DOHH2 (cell line): ENCODE results near the gene METTL22.

Experiments used
- H3F3A ChIP-seq: fragments of 200-600 bp; sonication (generic), shearing (Covaris generic); 2 replicates; pipeline ENCODE4 v1.6.0; 2016; ENCODE audit warnings: antibody characterized with exemption, mild to moderate bottlenecking; ENCODE audit not compliant: control insufficient read depth, insufficient read depth
- H3K27ac ChIP-seq: fragments of 200-600 bp; sonication (generic); 2 replicates; pipeline ENCODE4 v1.5.1; 2014; ENCODE audit warnings: low read depth, mild to moderate bottlenecking, low read length, moderate library complexity
- H3K27me3 ChIP-seq: fragments of 200-600 bp; sonication (generic); 2 replicates; pipeline ENCODE4 v1.6.1; 2014; ENCODE audit warnings: mild to moderate bottlenecking, low read length, mixed read lengths; ENCODE audit not compliant: control insufficient read depth
- H3K36me3 ChIP-seq: fragments of 200-600 bp; sonication (generic); 2 replicates; pipeline ENCODE4 v1.6.1; 2014; ENCODE audit warnings: mild to moderate bottlenecking, low read length, moderate library complexity, mixed read lengths; ENCODE audit not compliant: control insufficient read depth
- H3K4me1 ChIP-seq: fragments of 200-600 bp; sonication (generic); 2 replicates; pipeline ENCODE4 v1.6.1; 2014; ENCODE audit warnings: mild to moderate bottlenecking, low read length, mixed read lengths; ENCODE audit not compliant: control insufficient read depth
- H3K4me2 ChIP-seq: fragments of 200-600 bp; sonication (generic); 2 replicates; pipeline ENCODE4 v1.6.0; 2014; ENCODE audit warnings: mild to moderate bottlenecking, low read length, moderate library complexity
- H3K4me3 ChIP-seq: fragments of 200-600 bp; sonication (generic); 2 replicates; pipeline ENCODE4 v1.5.1; 2014; ENCODE audit warnings: mild to moderate bottlenecking, low read length, mixed read lengths
- H3K79me2 ChIP-seq: fragments of 200-600 bp; sonication (generic); 2 replicates; pipeline ENCODE4 v1.6.1; 2014; ENCODE audit warnings: mild to moderate bottlenecking, low read length, mixed read lengths; ENCODE audit not compliant: control insufficient read depth
- H3K9me2 ChIP-seq: fragments of 200-600 bp; sonication (generic); replicated peaks from 2 replicates; pipeline ENCODE4 v1.6.1; 2014; ENCODE audit warnings: mild to moderate bottlenecking, low read length, mixed read lengths; ENCODE audit not compliant: control insufficient read depth
- H3K9me3 ChIP-seq: fragments of 200-600 bp; sonication (generic); 2 replicates; pipeline ENCODE4 v1.6.1; 2014; ENCODE audit warnings: antibody characterized with exemption, low read length, mixed read lengths; ENCODE audit not compliant: control insufficient read depth, insufficient read depth
- H4K20me1 ChIP-seq: fragments of 200-600 bp; sonication (generic); 2 replicates; pipeline ENCODE4 v1.6.0; 2014; ENCODE audit warnings: low read depth, mild to moderate bottlenecking, antibody characterized with exemption, low read length, moderate library complexity; ENCODE audit not compliant: control insufficient read depth, insufficient read depth
- CTCF ChIP-seq: fragments of 200-600 bp; sonication (generic); IDR thresholded peaks from one replicate; pipeline ENCODE4 v1.5.1; 2014; ENCODE audit warnings: antibody characterized with exemption, mild to moderate bottlenecking, low read depth, low read length; ENCODE audit not compliant: poor library complexity, severe bottlenecking
- EZH2phosphoT487 ChIP-seq: fragments of 200-600 bp; sonication (generic); IDR thresholded peaks from 2 replicates; pipeline ENCODE4 v1.6.1; 2017; ENCODE audit warnings: borderline replicate concordance, mild to moderate bottlenecking, antibody characterized with exemption, low read length, moderate library complexity, mixed read lengths

METTL22 gene

DNA sequence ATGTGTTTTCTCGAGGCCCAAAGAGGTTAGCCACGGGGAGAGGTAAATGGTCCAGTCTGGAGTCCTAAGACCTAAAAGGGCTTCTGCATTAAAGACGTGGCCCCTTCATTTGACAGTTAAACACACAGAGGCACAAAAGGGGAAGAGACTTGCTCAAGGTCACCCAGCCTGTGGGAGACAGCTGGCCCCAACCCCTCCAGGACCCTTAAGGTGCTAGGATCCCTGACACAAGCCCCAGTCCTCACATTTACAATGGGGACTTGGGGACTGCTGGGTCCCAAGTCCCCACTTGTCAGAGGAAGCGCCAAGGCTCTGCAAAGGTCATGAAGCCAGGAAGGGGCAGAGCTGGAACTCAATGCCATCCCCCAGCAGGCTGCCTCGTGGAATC is 54.7 kb downstream of the METTL22 start:
- Histone ChIP-seq H3F3A (no peaks in the 10 kb centered on the region), H4K20me1 (no peaks in the 10 kb centered on the region), H3K9me2 (no peaks in the 10 kb centered on the region), H3K4me2 (no peak overlapping the region), H3K9me3 (peaks cover 10% of the 10 kb centered on the region), H3K4me1 (peaks cover 25% of the 10 kb centered on the region), H3K79me2 (no peaks in the 10 kb centered on the region), H3K27ac (no peak overlapping the region), H3K27me3 (peaks cover 33% of the 10 kb centered on the region), H3K4me3 (no peak overlapping the region), H3K36me3 (no peaks in the 10 kb centered on the region)
- TF ChIP-seq EZH2phosphoT487, result no peak
- no peak for TF ChIP-seq CTCF

- Histone ChIP-seq H3K4me2 (no peak overlapping the region), H3K9me2 (no peaks in the 10 kb centered on the region), H3K36me3 (no peaks in the 10 kb centered on the region), H3K9me3 (peaks cover 10% of the 10 kb centered on the region), H3K27ac (no peak overlapping the region), H3K4me1 (peaks cover 27% of the 10 kb centered on the region), H3K79me2 (no peaks in the 10 kb centered on the region), H3K27me3 (peaks cover 33% of the 10 kb centered on the region), H3F3A (no peaks in the 10 kb centered on the region), H4K20me1 (no peaks in the 10 kb centered on the region), H3K4me3 (no peak overlapping the region)
- TF ChIP-seq CTCF, result no peak
- TF ChIP-seq EZH2phosphoT487, result no peak
Observed at GRCh38 chr16:8676737-8677375, 55.4 kb downstream of the METTL22 start.

DNA sequence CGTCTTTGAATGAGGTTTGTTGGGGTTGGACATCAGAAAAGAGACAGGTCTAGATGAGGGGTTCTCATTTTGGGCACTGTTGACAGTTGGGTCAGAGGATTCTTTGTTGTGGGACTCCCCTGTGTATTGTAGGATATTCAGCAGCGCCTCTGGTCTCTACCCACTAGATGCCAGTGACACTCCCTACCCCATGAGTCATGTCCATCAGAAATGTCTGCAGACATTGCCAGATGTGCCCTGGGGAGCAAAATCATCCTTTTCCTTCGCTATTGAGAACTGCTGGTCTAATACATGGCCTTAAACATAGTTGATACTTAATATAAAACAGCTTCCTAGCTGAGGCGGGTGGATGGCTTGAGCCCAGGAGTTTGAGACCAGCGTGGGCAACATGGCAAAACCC is 56.0 kb downstream of the METTL22 start:
- no peaks in the 10 kb centered on the region for H3K9me2 ChIP-seq
- peaks cover 38% of the 10 kb centered on the region for H3K27me3 ChIP-seq
- H3F3A ChIP-seq, result no peaks in the 10 kb centered on the region
- no peaks in the 10 kb centered on the region for H4K20me1 ChIP-seq
- TF ChIP-seq EZH2phosphoT487, result no peak
- no peak for TF ChIP-seq CTCF
- peaks cover 10% of the 10 kb centered on the region for H3K9me3 ChIP-seq
- H3K4me2 ChIP-seq, result no peak overlapping the region
- peaks cover 27% of the 10 kb centered on the region for H3K4me1 ChIP-seq
- H3K27ac ChIP-seq, result no peak overlapping the region
- no peak overlapping the region for H3K4me3 ChIP-seq
- no peaks in the 10 kb centered on the region for H3K79me2 ChIP-seq
- no peaks in the 10 kb centered on the region for H3K36me3 ChIP-seq
